ENCODE results near the gene TMEM132C. TPM values are rescaled to one million over a fixed set of nuclear protein-coding genes. Genes with fewer than 3 reads are reported as not detected.

The TMEM132C gene

Small RNA genes lying within 50 kb of the gene (small RNA-seq; reads per million reads assigned to genes)
- gene MIR3612 (ENCODE audit: low read depth) (not detected), gene MIR4419B (ENCODE audit: low read depth) (not detected)
